HL-60/S4 (cell line): ENCODE measurements around the gene ARFGEF3.

Source experiments
- in situ Hi-C: fragments of 300-500 bp; cut with MboI; formaldehyde crosslinking; loops from 2 replicates; pipeline ENCODE4 v1.14.3; 2022; ENCODE audit warnings: low sequenced_read_pairs

ARFGEF3 gene

DNA sequence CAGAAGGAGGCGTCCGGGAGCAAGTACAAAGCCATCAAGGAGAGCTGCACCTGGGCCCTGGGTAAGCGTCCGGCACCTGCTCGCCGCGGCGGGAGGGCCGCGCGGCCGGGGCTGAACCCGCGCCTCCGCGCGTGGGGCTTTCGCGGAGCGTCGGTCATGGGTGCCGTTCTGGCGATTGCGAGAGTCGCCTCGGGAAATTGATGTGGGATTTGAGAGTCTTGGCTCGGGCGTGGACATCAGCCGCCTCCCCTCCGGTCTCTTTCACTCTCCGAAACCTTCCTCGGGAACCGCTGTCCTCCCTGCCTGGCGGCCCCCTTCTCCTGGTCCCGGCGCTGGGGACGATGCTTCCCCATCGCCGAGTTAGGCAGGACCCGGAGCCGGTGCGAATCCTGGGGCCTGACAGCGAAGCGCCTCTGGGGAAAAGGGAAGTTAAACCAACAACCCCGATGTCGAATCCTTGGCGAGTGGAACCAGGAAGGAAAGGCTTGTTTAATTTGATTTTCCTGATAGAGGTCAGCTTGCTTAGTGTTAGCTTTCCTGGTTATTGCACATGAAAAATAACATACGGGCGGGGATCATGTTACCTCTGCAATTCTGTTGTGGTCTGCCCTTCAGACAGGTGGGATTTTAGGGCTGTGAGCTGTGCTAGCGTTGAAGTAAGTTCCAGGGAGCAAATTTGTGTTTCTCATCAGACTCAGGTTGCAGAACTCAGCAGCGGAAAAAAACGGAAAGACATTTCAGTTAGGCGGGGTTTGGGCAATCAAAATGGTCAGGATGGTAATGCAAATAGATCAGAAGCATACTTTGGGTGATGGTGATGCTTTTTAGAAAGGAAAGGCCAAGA lies 594 bp downstream of the ARFGEF3 start:
- in situ Hi-C loops: no loop called here

- in situ Hi-C loops: no loop called here
Observed at GRCh38 chr6:138162955-138163575, 1.3 kb downstream of the ARFGEF3 start.

DNA sequence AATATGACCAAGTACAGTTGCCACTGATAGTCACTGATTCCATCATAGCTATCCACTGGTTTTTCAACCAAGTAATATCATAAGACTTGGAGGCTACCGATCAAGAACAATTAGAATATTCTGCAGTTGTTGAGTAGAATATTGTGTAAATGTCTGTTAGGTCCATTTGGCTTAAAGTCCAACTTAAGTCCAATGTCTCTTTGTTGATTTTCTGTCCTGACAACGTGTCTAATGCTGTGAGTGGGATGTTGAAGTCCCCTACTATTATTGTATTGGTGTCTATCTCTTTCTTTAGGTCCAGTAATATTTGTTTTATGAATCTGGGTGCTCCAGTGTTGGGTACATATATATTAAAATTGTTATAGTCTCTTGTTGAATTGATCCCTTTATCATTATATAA lies 13.9 kb downstream of the ARFGEF3 start:
- in situ Hi-C loops: no loop called here

GRCh38 chr6:138176652-138177232 lies 15.0 kb downstream of the ARFGEF3 start:
- in situ Hi-C loops: no loop called here

GRCh38 chr6:138182939-138183789 lies 21.4 kb downstream of the ARFGEF3 start:
- in situ Hi-C loops: no loop called here

DNA sequence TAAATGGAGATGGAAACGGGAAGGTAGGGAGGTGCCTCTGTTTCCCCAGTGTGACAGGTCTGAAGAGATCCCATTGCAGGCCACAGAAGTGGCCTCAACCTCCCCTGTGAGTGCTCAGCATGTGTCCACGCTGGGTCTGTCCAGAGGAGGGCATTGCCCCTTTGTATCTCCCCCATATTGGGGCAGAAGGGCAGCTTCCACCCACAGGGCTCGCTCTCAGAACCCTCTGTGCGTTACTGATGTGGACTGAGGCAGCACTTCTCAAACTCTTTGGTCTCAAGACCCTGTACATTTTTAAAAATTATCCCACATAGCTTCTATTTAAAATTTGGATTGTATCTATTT lies 22.0 kb downstream of the ARFGEF3 start:
- in situ Hi-C loops: no loop called here

GRCh38 chr6:138184230-138184629 lies 22.5 kb downstream of the ARFGEF3 start:
- in situ Hi-C loops: no loop called here

- in situ Hi-C loops: no loop called here
Observed at GRCh38 chr6:138187156-138187555, 25.4 kb downstream of the ARFGEF3 start.

DNA sequence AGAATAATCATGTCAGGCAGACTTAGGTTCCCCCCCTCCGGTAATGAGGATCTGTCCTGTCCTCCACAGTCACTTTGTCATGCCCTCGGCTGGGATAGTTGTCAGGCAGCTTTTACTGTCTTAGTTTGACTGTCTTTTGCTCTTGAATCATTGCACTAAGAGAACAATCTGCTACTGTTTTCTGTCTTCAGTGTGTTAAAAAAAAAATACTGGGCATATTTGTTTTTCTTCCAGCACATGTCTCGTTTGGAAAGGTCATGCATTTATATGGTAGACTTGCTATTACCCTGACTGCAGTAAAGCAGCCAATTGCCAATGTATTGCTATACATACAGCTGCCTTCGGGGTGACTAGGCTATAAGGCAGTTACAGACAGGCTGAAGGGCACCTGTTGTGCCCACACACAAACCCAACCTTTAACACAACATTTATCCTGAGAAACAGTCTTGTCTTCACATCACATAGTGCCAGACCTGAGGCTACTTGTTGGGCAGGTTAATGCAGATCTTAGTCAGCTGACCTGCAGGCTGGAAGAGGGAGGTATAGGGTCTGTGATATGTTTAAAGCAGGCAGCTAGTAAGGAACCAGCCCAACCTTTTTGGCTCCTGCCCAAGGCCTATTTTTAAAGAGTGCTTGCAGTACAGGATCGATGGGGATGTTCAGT lies 26.7 kb downstream of the ARFGEF3 start:
- in situ Hi-C loops: no loop called here

DNA sequence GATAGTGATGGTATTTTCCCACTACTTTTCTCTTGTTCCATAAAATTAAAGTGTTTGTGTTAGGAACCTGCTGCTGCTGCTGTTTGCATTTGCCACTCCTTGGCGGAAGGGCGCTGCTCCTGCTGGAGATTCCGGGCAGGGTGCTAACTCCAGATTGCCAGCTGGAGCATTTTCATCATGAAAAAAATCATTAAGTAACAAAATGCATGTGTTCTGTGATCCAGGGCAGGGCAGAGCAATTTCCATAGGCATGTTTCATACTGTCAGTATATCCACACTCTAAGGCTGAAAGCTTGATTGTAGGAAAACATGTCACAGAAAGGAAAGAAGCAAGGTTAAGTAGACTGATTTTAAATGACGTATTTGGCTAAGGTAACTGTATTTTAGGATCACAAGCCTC lies 32.5 kb downstream of the ARFGEF3 start:
- in situ Hi-C loops: no loop called here

DNA sequence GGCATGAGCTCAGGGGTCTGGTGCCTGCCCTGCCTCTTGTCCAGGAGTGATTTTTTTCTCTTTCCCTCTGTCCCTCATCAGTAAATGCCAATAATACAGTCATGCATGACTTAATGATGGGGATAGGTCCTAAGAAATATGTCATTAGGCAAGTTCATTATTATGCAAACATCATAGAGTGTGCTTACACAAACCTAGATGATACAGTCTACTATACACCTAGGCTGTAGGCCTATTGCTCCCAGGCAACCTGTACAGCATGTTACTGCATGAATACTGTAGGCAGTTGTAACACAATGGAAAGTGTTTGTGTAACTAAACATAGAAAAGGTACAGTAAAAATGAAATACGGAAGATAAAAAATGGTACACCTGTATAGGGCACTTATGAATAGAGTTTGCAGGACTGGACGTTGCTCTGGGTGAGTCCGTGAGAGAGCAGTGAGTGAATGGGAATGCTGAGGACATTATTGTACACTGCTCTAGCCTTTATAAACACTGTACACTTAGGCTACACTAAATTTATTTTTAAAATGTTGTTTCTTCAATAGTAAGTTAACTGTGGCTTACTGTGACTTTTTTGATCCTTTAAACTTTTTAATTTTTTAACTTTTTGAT lies 34.5 kb downstream of the ARFGEF3 start:
- in situ Hi-C loops: no loop called here

DNA sequence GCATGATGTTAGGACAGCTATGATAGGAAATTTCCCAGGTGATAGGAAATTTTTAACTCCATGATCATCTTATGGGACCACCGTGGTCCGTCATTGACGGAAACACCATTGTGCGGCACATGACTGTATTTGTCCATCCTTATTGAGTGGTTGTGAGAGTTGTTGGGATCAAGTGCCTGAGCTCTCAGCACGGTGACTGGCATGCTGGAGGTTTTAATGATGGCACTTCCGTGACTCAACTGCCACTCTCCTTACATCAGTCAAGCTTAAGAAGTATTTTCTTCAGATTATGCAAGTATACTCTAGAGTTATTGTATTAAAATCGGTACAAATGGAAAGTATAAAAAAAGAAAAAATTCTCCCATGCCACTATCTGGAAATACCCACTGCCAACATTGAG lies 35.8 kb downstream of the ARFGEF3 start:
- in situ Hi-C loops: no loop called here

DNA sequence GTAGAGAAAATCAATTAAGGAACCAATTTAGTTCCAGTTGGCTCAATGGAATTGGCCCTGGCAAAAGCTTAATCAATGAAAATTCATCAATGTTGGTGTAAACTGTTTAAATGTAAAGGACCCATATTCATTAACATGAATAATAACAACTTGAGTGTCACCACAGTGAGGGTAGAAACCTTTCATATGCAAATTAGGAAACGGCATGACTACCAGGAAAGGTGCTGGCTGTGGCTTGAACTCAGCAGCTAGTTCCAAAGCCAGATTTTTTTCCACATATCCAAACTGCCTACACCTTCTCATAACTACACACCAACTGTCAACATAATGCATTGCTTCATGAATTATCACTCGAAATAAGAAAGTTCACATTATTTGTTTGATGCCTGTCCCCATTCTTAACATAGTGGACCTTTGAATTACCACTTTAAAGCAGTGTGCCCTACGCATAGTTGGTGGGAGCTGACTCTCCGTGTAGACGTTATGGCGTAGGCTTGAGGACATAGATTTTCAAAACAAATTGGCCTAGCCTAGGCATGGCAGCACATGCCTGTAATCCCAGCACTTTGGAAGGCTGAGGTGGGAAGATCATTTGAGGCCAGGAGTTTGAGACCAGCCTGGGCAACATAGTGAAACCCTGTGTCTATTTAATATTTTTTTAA lies 36.8 kb downstream of the ARFGEF3 start:
- in situ Hi-C loops: no loop called here

- in situ Hi-C loops: no loop called here
Observed at GRCh38 chr6:138201836-138202235, 40.1 kb downstream of the ARFGEF3 start.

GRCh38 chr6:138203315-138203714 lies 41.6 kb downstream of the ARFGEF3 start:
- in situ Hi-C loops: no loop called here

- in situ Hi-C loops: no loop called here
Observed at GRCh38 chr6:138204303-138204702, 42.6 kb downstream of the ARFGEF3 start.

DNA sequence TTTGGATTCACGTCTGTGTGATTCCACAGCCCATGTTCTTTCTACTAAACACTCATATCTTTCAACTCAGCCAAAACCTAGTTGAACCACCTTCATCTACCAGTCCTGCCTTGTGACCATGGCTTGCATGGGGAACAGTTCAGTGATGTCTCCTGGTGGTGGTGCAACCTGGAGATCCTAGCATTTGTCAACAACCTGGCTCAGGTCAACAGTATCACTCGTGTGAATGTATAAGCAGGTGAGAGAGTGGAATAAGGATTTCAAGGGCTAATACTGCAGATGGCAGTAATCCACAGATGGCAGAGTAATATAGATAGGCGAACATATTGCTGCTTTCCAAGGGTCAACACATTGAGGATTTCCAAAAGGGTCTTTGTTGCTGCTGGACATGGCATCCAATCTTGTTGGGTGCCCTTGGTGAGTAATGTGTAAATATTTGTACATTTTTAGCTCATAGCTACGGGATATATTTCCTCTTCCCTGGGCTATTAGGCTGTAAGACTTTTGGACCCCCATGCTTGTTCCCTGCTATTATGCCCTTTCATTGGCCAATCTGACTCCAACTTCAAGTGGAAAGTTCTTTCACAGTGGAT lies 43.1 kb downstream of the ARFGEF3 start:
- in situ Hi-C loops: no loop called here

DNA sequence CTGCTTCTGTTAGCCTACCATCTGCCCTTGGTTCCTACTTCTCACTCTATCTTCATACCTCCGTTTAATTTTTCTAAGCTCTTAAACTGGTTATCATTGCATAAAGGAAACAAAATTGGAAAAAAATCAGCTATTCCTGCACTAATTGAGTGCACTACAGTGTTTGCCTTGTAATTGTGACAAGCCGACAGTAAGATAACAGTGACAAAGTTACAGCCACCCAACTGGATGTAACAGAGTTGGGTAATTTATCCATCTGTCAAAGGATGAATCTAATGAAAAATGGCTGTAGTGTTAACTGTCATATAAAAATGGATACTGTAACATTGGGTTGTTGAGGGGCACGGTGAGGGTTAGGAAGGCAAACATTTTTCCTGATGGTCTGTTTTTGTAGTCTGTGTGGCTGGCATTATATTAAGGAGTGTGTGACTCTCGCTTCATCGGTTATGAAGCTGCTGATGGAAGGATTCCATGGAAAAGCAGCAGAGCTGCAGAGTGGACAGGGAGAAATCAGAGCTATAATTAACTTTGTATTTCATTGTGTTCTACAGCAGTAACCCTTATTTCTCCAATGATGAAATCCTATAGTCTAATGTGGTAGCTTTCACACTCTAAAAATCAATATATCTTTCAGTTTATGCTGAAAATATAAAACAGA lies 43.8 kb downstream of the ARFGEF3 start:
- in situ Hi-C loops: no loop called here

- in situ Hi-C loops: no loop called here
Observed at GRCh38 chr6:138206862-138207261, 45.1 kb downstream of the ARFGEF3 start.
